ENCODE data around the gene TPD52L1.

TPD52L1 gene

GRCh38 chr6:125302840-125303511 is 149.4 kb downstream of the TPD52L1 start:
- peaks cover 11% of the 10 kb centered on the region for H3F3A ChIP-seq (ENCODE audit: control insufficient read depth, insufficient read depth)
- no peak overlapping the region for H3K4me2 ChIP-seq (ENCODE audit: low read length)
- no peak overlapping the region for H3K27ac ChIP-seq (ENCODE audit: low read depth, low read length)
- peaks cover 36% of the 10 kb centered on the region for H3K79me2 ChIP-seq (ENCODE audit: control insufficient read depth, low read length)
- H3K36me3 ChIP-seq (ENCODE audit: control insufficient read depth, low read length): peaks cover 33% of the 10 kb centered on the region
- TF ChIP-seq CTCF (IDR thresholded peaks at IDR 0.05; ENCODE audit: low read depth, low read length, poor library complexity, severe bottlenecking): no peak
- TF ChIP-seq EZH2phosphoT487 (IDR thresholded peaks at IDR 0.05; ENCODE audit: borderline replicate concordance, low read length): no peak
- H3K27me3 ChIP-seq (ENCODE audit: control insufficient read depth, low read length): peaks cover 3% of the 10 kb centered on the region; the same call in 1 of the 2 replicates
- peaks cover 23% of the 10 kb centered on the region for H3K4me1 ChIP-seq (ENCODE audit: control insufficient read depth, low read length)
- H3K9me3 ChIP-seq (ENCODE audit: control insufficient read depth, insufficient read depth, low read length): no peaks in the 10 kb centered on the region
- H3K9me2 ChIP-seq (replicated peaks; ENCODE audit: control insufficient read depth, low read length): no peaks in the 10 kb centered on the region
- H3K4me3 ChIP-seq (ENCODE audit: low read length): no peak overlapping the region
- no peaks in the 10 kb centered on the region for H4K20me1 ChIP-seq (ENCODE audit: control insufficient read depth, insufficient read depth, low read depth, low read length)

GRCh38 chr6:125303512-125303854 is 149.9 kb downstream of the TPD52L1 start:
- Histone ChIP-seq H3K4me1 (ENCODE audit: control insufficient read depth, low read length) (peaks cover 23% of the 10 kb centered on the region), H3F3A (ENCODE audit: control insufficient read depth, insufficient read depth) (peaks cover 11% of the 10 kb centered on the region), H3K79me2 (ENCODE audit: control insufficient read depth, low read length) (peaks cover 32% of the 10 kb centered on the region), H3K4me2 (ENCODE audit: low read length) (no peak overlapping the region), H3K27ac (ENCODE audit: low read depth, low read length) (no peak overlapping the region), H3K27me3 (ENCODE audit: control insufficient read depth, low read length) (peaks cover 3% of the 10 kb centered on the region; the same call in 1 of the 2 replicates), H3K9me2 (replicated peaks; ENCODE audit: control insufficient read depth, low read length) (no peaks in the 10 kb centered on the region), H3K36me3 (ENCODE audit: control insufficient read depth, low read length) (peaks cover 28% of the 10 kb centered on the region), H4K20me1 (ENCODE audit: control insufficient read depth, insufficient read depth, low read depth, low read length) (no peaks in the 10 kb centered on the region), H3K9me3 (ENCODE audit: control insufficient read depth, insufficient read depth, low read length) (no peaks in the 10 kb centered on the region), H3K4me3 (ENCODE audit: low read length) (no peak overlapping the region)
- TF ChIP-seq EZH2phosphoT487 (IDR thresholded peaks at IDR 0.05; ENCODE audit: borderline replicate concordance, low read length) (no peak), CTCF (IDR thresholded peaks at IDR 0.05; ENCODE audit: low read depth, low read length, poor library complexity, severe bottlenecking) (no peak)

GRCh38 chr6:125304970-125305660 is 151.5 kb downstream of the TPD52L1 start:
- no peaks in the 10 kb centered on the region for H3K9me3 ChIP-seq (ENCODE audit: control insufficient read depth, insufficient read depth, low read length)
- H3K4me1 ChIP-seq (ENCODE audit: control insufficient read depth, low read length): peaks cover 13% of the 10 kb centered on the region
- peaks cover 3% of the 10 kb centered on the region; the same call in 1 of the 2 replicates for H3K27me3 ChIP-seq (ENCODE audit: control insufficient read depth, low read length)
- no peaks in the 10 kb centered on the region for H4K20me1 ChIP-seq (ENCODE audit: control insufficient read depth, insufficient read depth, low read depth, low read length)
- H3K27ac ChIP-seq (ENCODE audit: low read depth, low read length): no peak overlapping the region
- H3F3A ChIP-seq (ENCODE audit: control insufficient read depth, insufficient read depth): peaks cover 11% of the 10 kb centered on the region
- no peaks in the 10 kb centered on the region for H3K9me2 ChIP-seq (replicated peaks; ENCODE audit: control insufficient read depth, low read length)
- no peak for TF ChIP-seq CTCF (IDR thresholded peaks at IDR 0.05; ENCODE audit: low read depth, low read length, poor library complexity, severe bottlenecking)
- TF ChIP-seq EZH2phosphoT487 (IDR thresholded peaks at IDR 0.05; ENCODE audit: borderline replicate concordance, low read length): no peak
- H3K4me2 ChIP-seq (ENCODE audit: low read length): no peak overlapping the region
- peaks cover 16% of the 10 kb centered on the region for H3K79me2 ChIP-seq (ENCODE audit: control insufficient read depth, low read length)
- no peak overlapping the region for H3K4me3 ChIP-seq (ENCODE audit: low read length)
- H3K36me3 ChIP-seq (ENCODE audit: control insufficient read depth, low read length): peaks cover 11% of the 10 kb centered on the region
